K562 (cell line): ENCODE results near the gene SNAI1. TPM values are rescaled to one million over a fixed set of nuclear protein-coding genes. Genes with fewer than 3 reads are reported as not detected.

Experiments used
- ARID1B ChIP-seq: fragments of 450-650 bp; IDR thresholded peaks from 2 replicates; pipeline ENCODE4 v1.6.1; 2016; ENCODE audit warnings: antibody characterized with exemption, mild to moderate bottlenecking, inconsistent platforms
- BCOR ChIP-seq: fragments of 450-650 bp; IDR thresholded peaks from 2 replicates; pipeline ENCODE4 v1.6.1; 2016
- C11orf30 ChIP-seq: fragments of 450-650 bp; IDR thresholded peaks from 2 replicates; pipeline ENCODE4 v1.6.1; 2016; ENCODE audit warnings: low read depth, mild to moderate bottlenecking
- CTBP1 ChIP-seq: fragments of 450-650 bp; IDR thresholded peaks from 2 replicates; pipeline ENCODE4 v1.6.1; 2016; ENCODE audit warnings: borderline replicate concordance
- E4F1 ChIP-seq: fragments of 250-450 bp; sonication (Bioruptor Pico); IDR thresholded peaks from 2 replicates; pipeline ENCODE4 v1.5.0; 2021; ENCODE audit warnings: mild to moderate bottlenecking, borderline replicate concordance
- ELK1 ChIP-seq: sonication (generic); formaldehyde crosslinking; IDR thresholded peaks from 2 replicates; pipeline ENCODE4 v1.8.1; 2022; ENCODE audit warnings: missing genetic modification reagents
- ETV1 ChIP-seq: fragments of 450-650 bp; conservative IDR thresholded peaks from 2 replicates; pipeline ENCODE4 v1.6.1; 2016; ENCODE audit warnings: missing genetic modification characterization, control low read depth, low read depth, missing compliant biosample characterization
- GATAD2A ChIP-seq: fragments of 450-650 bp; IDR thresholded peaks from 2 replicates; pipeline ENCODE4 v1.6.1; 2017
- KLF16 ChIP-seq: IDR thresholded peaks from 2 replicates; pipeline ENCODE4 v1.6.1; 2016; ENCODE audit warnings: antibody characterized with exemption
- MCM7 ChIP-seq, 2 experiments: fragments of 450-650 bp; IDR thresholded peaks; 2 replicates each; pipeline ENCODE4 v1.6.1; 2016 to 2018
- MTA2 ChIP-seq: fragments of 450-650 bp; IDR thresholded peaks from 2 replicates; pipeline ENCODE4 v1.6.1; 2016; ENCODE audit warnings: low read depth
- NKRF ChIP-seq: fragments of 450-650 bp; IDR thresholded peaks from 2 replicates; pipeline ENCODE4 v1.6.1; 2016; ENCODE audit warnings: borderline replicate concordance
- RBBP5 ChIP-seq: fragments of 200-600 bp; sonication (generic); IDR thresholded peaks from 2 replicates; pipeline ENCODE4 v1.6.1; 2012; ENCODE audit warnings: borderline replicate concordance, mild to moderate bottlenecking, low read length, control low read depth, inconsistent platforms; ENCODE audit not compliant: insufficient read depth, poor library complexity, severe bottlenecking
- RCOR1 ChIP-seq, 2 experiments: IDR thresholded peaks; 2 replicates each; pipeline ENCODE4 v1.6.1; 2012; ENCODE audit warnings: low read depth in 2 of 2, low read length in 2 of 2, borderline replicate concordance in 1 of 2, improper control_type of control experiment in 1 of 2
- SNIP1 ChIP-seq: fragments of 450-650 bp; IDR thresholded peaks from 2 replicates; pipeline ENCODE4 v1.7.1; 2017; ENCODE audit warnings: low read depth, mild to moderate bottlenecking
- TCF3 ChIP-seq: sonication (generic); formaldehyde crosslinking; IDR thresholded peaks from 2 replicates; pipeline ENCODE4 v1.4.0; 2020; ENCODE audit warnings: mild to moderate bottlenecking, missing genetic modification reagents
- TRIM24 ChIP-seq, 2 experiments: fragments of 450-650 bp; IDR thresholded peaks; 2 replicates each; pipeline ENCODE4 v1.6.1; 2016
- ZEB2 ChIP-seq: fragments of 450-650 bp; IDR thresholded peaks from 2 replicates; pipeline ENCODE4 v1.6.1; 2016
- ZFP1 ChIP-seq: fragments of 450-650 bp; formaldehyde crosslinking; IDR thresholded peaks from 2 replicates; pipeline ENCODE4 v1.4.0; 2020; ENCODE audit warnings: mild to moderate bottlenecking, mixed read lengths
- ZFP91 ChIP-seq: sonication (generic); formaldehyde crosslinking; IDR thresholded peaks from 2 replicates; pipeline ENCODE4 v1.8.0; 2022; ENCODE audit warnings: mild to moderate bottlenecking, missing genetic modification reagents
- ZFX ChIP-seq: sonication (generic); formaldehyde crosslinking; IDR thresholded peaks from 2 replicates; pipeline ENCODE4 v1.8.0; 2022; ENCODE audit warnings: mild to moderate bottlenecking, missing genetic modification reagents, moderate library complexity
- ZNF766 ChIP-seq: fragments of 200-800 bp; sonication (Bioruptor generic); conservative IDR thresholded peaks from 2 replicates; pipeline ENCODE4 v1.6.1; 2016; ENCODE audit warnings: missing genetic modification characterization, missing compliant biosample characterization
- polyA plus RNA-seq, 8 experiments: library from polyadenylated mRNA; depleted of rRNA in 4 of 8; stranded (reverse) in 5 of 8; unstranded in 3 of 8; fragments of >200 nt; fragmentation: Nextera tagmentation in 2 of 8; fragmentation: Illumina TruSeq in 1 of 8; extraction: Ambion mirVana in 2 of 8; extraction: Trizol in 1 of 8; gene quantifications; 2 replicates each; pipeline versions ENCODE4 v1.2.1 to v1.2.3, GENCODE V29; 2011 to 2014; ENCODE audit warnings: inconsistent platforms in 1 of 8, missing spikeins in 1 of 8
- total RNA-seq, 7 experiments: library from RNA; depleted of rRNA in 6 of 7; stranded (reverse); fragments of >200 nt in 6 of 7; fragmentation: Illumina TruSeq in 2 of 7; extraction: Trizol in 2 of 7; gene quantifications; 2 replicates each; pipeline versions ENCODE4 v1.2.1 to v1.2.3, GENCODE V29; 2011 to 2021; ENCODE audit warnings: low replicate concordance in 1 of 7

Gene SNAI1
- total and polyA plus RNA-seq, 9 of the 15 experiments (the other 6 are each of a cell fraction or from before 2014, with no cell fraction given): 0.32 to 11.6 (median 2.0) TPM

GRCh38 chr20:50012282-50013263 lies 29.8 kb downstream of the SNAI1 start (continued):
- TF ChIP-seq CTBP1: peak; percentile 95
- TF ChIP-seq ZFX: peak; percentile 78
- TF ChIP-seq ZFP1 (CRISPR knock-in tag): no peak
- TF ChIP-seq C11orf30: no peak
- peak in 1 of 2 experiments; percentile 66; a peak in 2 of 4 replicates for TF ChIP-seq TRIM24 (IDR thresholded peaks at IDR 0.05)
- peak; percentile 87 for TF ChIP-seq BCOR
- 0 out of 2 replicates have a peak, but pooled peaks have one; percentile 36 for TF ChIP-seq ETV1 (tag)
- TF ChIP-seq NKRF: peak; percentile 20; the same call in 1 of the 2 replicates
- TF ChIP-seq MTA2: peak; percentile 80
- TF ChIP-seq ZEB2: peak; percentile 98
- TF ChIP-seq TCF3: peak; percentile 83
- TF ChIP-seq KLF16: peak; percentile 79
- peak; percentile 74 for TF ChIP-seq GATAD2A
- TF ChIP-seq ZNF766 (CRISPR knock-in tag): peak; percentile 71
- no peak for TF ChIP-seq ELK1 (CRISPR knock-in tag)
- TF ChIP-seq SNIP1: no peak
- TF ChIP-seq ARID1B: peak; percentile 93
- TF ChIP-seq E4F1 (CRISPR knock-in tag): no peak
- 0 out of 4 replicates have a peak, but pooled peaks of 1 of the 2 experiments have one; percentile 19 for TF ChIP-seq RCOR1 (IDR thresholded peaks at IDR 0.05; ENCODE audit: borderline replicate concordance in 1 of 2, low read depth in 2 of 2, low read length in 2 of 2)
- peak; percentile 76 for TF ChIP-seq RBBP5
- no peak for TF ChIP-seq MCM7 (IDR thresholded peaks at IDR 0.05)
- no peak for TF ChIP-seq ZFP91 (CRISPR knock-in tag)
